A549 (cell line): Measurements from ENCODE around the gene ASPN.

Experiments used
- ESRRA ChIP-seq: fragments of 150-350 bp; IDR thresholded peaks from 2 replicates; pipeline ENCODE4 v1.6.1; 2014; ENCODE audit warnings: mild to moderate bottlenecking, low read length, borderline replicate concordance
- HOXB5 ChIP-seq: fragments of 250-450 bp; sonication (Bioruptor Pico); IDR thresholded peaks from 2 replicates; pipeline ENCODE4 v1.5.0; 2020; ENCODE audit warnings: mild to moderate bottlenecking, moderate library complexity
- KDM1A ChIP-seq: fragments of 200-600 bp; sonication (generic); IDR thresholded peaks from 2 replicates; pipeline ENCODE4 v1.6.1; 2016; ENCODE audit warnings: low read depth, mild to moderate bottlenecking
- MAZ ChIP-seq: fragments of 150-350 bp; IDR thresholded peaks from 2 replicates; pipeline ENCODE4 v1.6.1; 2014; ENCODE audit warnings: antibody characterized with exemption, low read depth, low read length, borderline replicate concordance
- POLR2A ChIP-seq: IDR thresholded peaks from 2 replicates; pipeline ENCODE4 v1.6.1; 2012; ENCODE audit warnings: mild to moderate bottlenecking, low read length
- POLR2AphosphoS2 ChIP-seq: conservative IDR thresholded peaks from 2 replicates; pipeline ENCODE4 v1.6.1; 2012; ENCODE audit warnings: low read length, improper control_type of control experiment, inconsistent platforms
- RAD21 ChIP-seq, 2 experiments: fragments of >200 bp in 1 of 2; sonication (Bioruptor Twin) in 1 of 2; formaldehyde crosslinking in 1 of 2; IDR thresholded peaks in 1 of 2; conservative IDR thresholded peaks in 1 of 2; 2 replicates in 1 of 2; 3 replicates in 1 of 2; pipeline ENCODE4 v1.6.1; 2012 to 2018; ENCODE audit warnings: inconsistent platforms in 1 of 2
- RFX5 ChIP-seq: fragments of 450-650 bp; IDR thresholded peaks from 2 replicates; pipeline ENCODE4 v1.7.1; 2014; ENCODE audit warnings: antibody characterized with exemption, mild to moderate bottlenecking, moderate library complexity
- SMC3 ChIP-seq: fragments of >200 bp; sonication (Bioruptor Twin); formaldehyde crosslinking; IDR thresholded peaks from 3 replicates; pipeline ENCODE4 v1.6.1; 2018; ENCODE audit warnings: inconsistent platforms
- ZNF302 ChIP-seq: fragments of 250-450 bp; sonication (Bioruptor Pico); IDR thresholded peaks from 2 replicates; pipeline ENCODE4 v1.9.0; 2021; ENCODE audit warnings: inconsistent platforms, mild to moderate bottlenecking, moderate library complexity
- TF ChIP-seq, protein P1 (sequence below): fragments of 200-600 bp; sonication (generic); IDR thresholded peaks from 2 replicates; pipeline ENCODE4 v1.6.1; 2016; ENCODE audit warnings: antibody characterized with exemption, mild to moderate bottlenecking, moderate library complexity
- TF ChIP-seq, protein P2 (sequence below): fragments of >200 bp; sonication (Bioruptor Twin); formaldehyde crosslinking; IDR thresholded peaks from 3 replicates; pipeline ENCODE4 v1.5.1; 2016
- TF ChIP-seq, protein P3 (sequence below): IDR thresholded peaks from 2 replicates; pipeline ENCODE4 v1.6.1; 2012
- TF ChIP-seq, protein P4 (sequence below): IDR thresholded peaks from 2 replicates; pipeline ENCODE4 v1.6.1; 2012; ENCODE audit warnings: low read depth, borderline replicate concordance

DNA sequence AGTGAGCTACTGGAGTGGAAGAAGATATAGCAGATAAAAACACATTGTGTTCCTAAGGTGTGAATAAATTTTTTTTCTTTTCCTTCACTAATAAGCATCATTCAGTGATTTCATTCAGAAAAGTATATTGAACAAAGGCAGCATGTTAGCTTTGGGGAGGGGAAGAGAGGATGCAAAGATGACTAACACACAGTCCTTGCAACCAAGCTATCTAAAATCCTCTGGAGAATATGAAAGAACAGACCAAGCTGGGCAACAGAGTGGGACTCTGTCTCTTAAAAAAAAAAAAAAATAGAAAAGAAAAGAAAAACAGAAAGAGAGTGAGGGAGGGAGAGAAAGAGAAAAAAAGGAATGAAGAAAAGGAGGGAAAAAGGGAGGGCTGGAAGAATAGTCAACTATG is 35.8 kb downstream of the ASPN start:
- TF ChIP-seq, protein P1, sequence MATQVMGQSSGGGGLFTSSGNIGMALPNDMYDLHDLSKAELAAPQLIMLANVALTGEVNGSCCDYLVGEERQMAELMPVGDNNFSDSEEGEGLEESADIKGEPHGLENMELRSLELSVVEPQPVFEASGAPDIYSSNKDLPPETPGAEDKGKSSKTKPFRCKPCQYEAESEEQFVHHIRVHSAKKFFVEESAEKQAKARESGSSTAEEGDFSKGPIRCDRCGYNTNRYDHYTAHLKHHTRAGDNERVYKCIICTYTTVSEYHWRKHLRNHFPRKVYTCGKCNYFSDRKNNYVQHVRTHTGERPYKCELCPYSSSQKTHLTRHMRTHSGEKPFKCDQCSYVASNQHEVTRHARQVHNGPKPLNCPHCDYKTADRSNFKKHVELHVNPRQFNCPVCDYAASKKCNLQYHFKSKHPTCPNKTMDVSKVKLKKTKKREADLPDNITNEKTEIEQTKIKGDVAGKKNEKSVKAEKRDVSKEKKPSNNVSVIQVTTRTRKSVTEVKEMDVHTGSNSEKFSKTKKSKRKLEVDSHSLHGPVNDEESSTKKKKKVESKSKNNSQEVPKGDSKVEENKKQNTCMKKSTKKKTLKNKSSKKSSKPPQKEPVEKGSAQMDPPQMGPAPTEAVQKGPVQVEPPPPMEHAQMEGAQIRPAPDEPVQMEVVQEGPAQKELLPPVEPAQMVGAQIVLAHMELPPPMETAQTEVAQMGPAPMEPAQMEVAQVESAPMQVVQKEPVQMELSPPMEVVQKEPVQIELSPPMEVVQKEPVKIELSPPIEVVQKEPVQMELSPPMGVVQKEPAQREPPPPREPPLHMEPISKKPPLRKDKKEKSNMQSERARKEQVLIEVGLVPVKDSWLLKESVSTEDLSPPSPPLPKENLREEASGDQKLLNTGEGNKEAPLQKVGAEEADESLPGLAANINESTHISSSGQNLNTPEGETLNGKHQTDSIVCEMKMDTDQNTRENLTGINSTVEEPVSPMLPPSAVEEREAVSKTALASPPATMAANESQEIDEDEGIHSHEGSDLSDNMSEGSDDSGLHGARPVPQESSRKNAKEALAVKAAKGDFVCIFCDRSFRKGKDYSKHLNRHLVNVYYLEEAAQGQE = no peak
- TF ChIP-seq KDM1A (no peak), SMC3 (no peak), POLR2A (no peak), ZNF302 (CRISPR knock-in tag) (no peak), MAZ (no peak), RFX5 (no peak), POLR2AphosphoS2 (no peak), RAD21 (conservative IDR thresholded peaks at IDR 0.05 in 1 of 2, IDR thresholded peaks at IDR 0.05 in 1 of 2) (no peak), HOXB5 (CRISPR knock-in tag) (no peak), ESRRA (no peak)
- TF ChIP-seq, protein P2, sequence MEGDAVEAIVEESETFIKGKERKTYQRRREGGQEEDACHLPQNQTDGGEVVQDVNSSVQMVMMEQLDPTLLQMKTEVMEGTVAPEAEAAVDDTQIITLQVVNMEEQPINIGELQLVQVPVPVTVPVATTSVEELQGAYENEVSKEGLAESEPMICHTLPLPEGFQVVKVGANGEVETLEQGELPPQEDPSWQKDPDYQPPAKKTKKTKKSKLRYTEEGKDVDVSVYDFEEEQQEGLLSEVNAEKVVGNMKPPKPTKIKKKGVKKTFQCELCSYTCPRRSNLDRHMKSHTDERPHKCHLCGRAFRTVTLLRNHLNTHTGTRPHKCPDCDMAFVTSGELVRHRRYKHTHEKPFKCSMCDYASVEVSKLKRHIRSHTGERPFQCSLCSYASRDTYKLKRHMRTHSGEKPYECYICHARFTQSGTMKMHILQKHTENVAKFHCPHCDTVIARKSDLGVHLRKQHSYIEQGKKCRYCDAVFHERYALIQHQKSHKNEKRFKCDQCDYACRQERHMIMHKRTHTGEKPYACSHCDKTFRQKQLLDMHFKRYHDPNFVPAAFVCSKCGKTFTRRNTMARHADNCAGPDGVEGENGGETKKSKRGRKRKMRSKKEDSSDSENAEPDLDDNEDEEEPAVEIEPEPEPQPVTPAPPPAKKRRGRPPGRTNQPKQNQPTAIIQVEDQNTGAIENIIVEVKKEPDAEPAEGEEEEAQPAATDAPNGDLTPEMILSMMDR = no peak
- TF ChIP-seq, protein P3, sequence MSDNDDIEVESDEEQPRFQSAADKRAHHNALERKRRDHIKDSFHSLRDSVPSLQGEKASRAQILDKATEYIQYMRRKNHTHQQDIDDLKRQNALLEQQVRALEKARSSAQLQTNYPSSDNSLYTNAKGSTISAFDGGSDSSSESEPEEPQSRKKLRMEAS = no peak
- TF ChIP-seq, protein P4, sequence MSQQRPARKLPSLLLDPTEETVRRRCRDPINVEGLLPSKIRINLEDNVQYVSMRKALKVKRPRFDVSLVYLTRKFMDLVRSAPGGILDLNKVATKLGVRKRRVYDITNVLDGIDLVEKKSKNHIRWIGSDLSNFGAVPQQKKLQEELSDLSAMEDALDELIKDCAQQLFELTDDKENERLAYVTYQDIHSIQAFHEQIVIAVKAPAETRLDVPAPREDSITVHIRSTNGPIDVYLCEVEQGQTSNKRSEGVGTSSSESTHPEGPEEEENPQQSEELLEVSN = no peak
